Body of pancreas (tissue), 4 donors: ENCODE results near the gene KIRREL3.

Experiments used
- CTCF ChIP-seq, 7 experiments: fragments of 450-650 bp in 4 of 7; fragments of 200-600 bp in 3 of 7; sonication (generic) in 3 of 7; IDR thresholded peaks; one replicate each; pipeline ENCODE4 v1.5.1; 2016 to 2019; ENCODE audit warnings: antibody characterized with exemption in 7 of 7
- POLR2A ChIP-seq, 3 donors: fragments of 450-650 bp; IDR thresholded peaks; one replicate each; pipeline ENCODE4 v1.6.1; 2016; ENCODE audit warnings: antibody characterized with exemption in 3 of 3, mild to moderate bottlenecking in 2 of 3

- no peak for TF ChIP-seq CTCF (IDR thresholded peaks at IDR 0.05)
- no peak for TF ChIP-seq POLR2A (IDR thresholded peaks at IDR 0.05)
Observed at GRCh38 chr11:126440276-126440675, 560.3 kb downstream of the KIRREL3 start.
